H9 (cell line): Measurements from ENCODE around the gene ERC1. TPM values are rescaled to one million over a fixed set of nuclear protein-coding genes. Genes with fewer than 3 reads are reported as not detected.
"Not testable (repeated sequence)": the region's sequence is repeated elsewhere in the genome, so short reads cannot be mapped to it uniquely, and the experiment has no call there.

ENCODE experiments used
- DNase-seq: peaks from one replicate; pipeline ENCODE4 v3.0.0-alpha.2; 2017
- H2AFZ ChIP-seq: one replicate; pipeline ENCODE4 v1.6.1; 2013; ENCODE audit warnings: mild to moderate bottlenecking, low read length, control low read depth, moderate library complexity
- H2AK5ac ChIP-seq: 2 replicates; pipeline ENCODE4 v1.6.1; 2013; ENCODE audit warnings: low read length, control low read depth, mixed read lengths; ENCODE audit not compliant: insufficient read length
- H2BK120ac ChIP-seq: one replicate; pipeline ENCODE4 v1.6.1; 2013; ENCODE audit warnings: low read depth, mild to moderate bottlenecking, low read length, control low read depth, inconsistent platforms; ENCODE audit not compliant: poor library complexity, severe bottlenecking
- H2BK12ac ChIP-seq: 2 replicates; pipeline ENCODE4 v1.6.1; 2013; ENCODE audit warnings: low read length, control low read depth, mixed read lengths, low read depth; ENCODE audit not compliant: insufficient read length
- H2BK15ac ChIP-seq: 2 replicates; pipeline ENCODE4 v1.6.1; 2013; ENCODE audit warnings: low read depth, low read length, control low read depth
- H2BK20ac ChIP-seq: one replicate; pipeline ENCODE4 v1.6.1; 2013; ENCODE audit warnings: low read depth, mild to moderate bottlenecking, low read length, control low read depth, inconsistent platforms; ENCODE audit not compliant: poor library complexity, severe bottlenecking
- H2BK5ac ChIP-seq: 2 replicates; pipeline ENCODE4 v1.6.1; 2013; ENCODE audit warnings: low read length, control low read depth, mixed read lengths; ENCODE audit not compliant: insufficient read length
- H3K14ac ChIP-seq: 2 replicates; pipeline ENCODE4 v1.6.1; 2013; ENCODE audit warnings: low read length, control low read depth; ENCODE audit not compliant: insufficient read depth
- H3K18ac ChIP-seq: 2 replicates; pipeline ENCODE4 v1.6.1; 2013; ENCODE audit warnings: low read depth, mild to moderate bottlenecking, mixed read lengths, low read length, control low read depth; ENCODE audit not compliant: insufficient read length
- H3K23ac ChIP-seq: 2 replicates; pipeline ENCODE4 v1.6.1; 2013; ENCODE audit warnings: low read length, control low read depth, mixed read lengths, low read depth; ENCODE audit not compliant: insufficient read length
- H3K23me2 ChIP-seq: 2 replicates; pipeline ENCODE4 v1.6.1; 2013; ENCODE audit warnings: low read depth, mild to moderate bottlenecking, mixed read lengths, low read length, control low read depth; ENCODE audit not compliant: insufficient read length, poor library complexity, severe bottlenecking
- H3K27ac ChIP-seq: 2 replicates; pipeline ENCODE4 v1.5.1; 2013; ENCODE audit warnings: low read length, control low read depth, mixed read lengths, low read depth; ENCODE audit not compliant: insufficient read length
- H3K27me3 ChIP-seq: 2 replicates; pipeline ENCODE4 v1.6.1; 2013; ENCODE audit warnings: low read length, control low read depth, inconsistent platforms; ENCODE audit not compliant: insufficient read depth
- H3K4ac ChIP-seq: 2 replicates; pipeline ENCODE4 v1.6.1; 2013; ENCODE audit warnings: low read depth, mild to moderate bottlenecking, control low read depth, inconsistent platforms, low read length, moderate library complexity
- H3K4me1 ChIP-seq: 2 replicates; pipeline ENCODE4 v1.6.1; 2013; ENCODE audit warnings: low read length, control low read depth, inconsistent platforms; ENCODE audit not compliant: insufficient read depth
- H3K4me2 ChIP-seq: 2 replicates; pipeline ENCODE4 v1.6.1; 2013; ENCODE audit warnings: low read length, control low read depth, mixed read lengths; ENCODE audit not compliant: insufficient read length, insufficient read depth
- H3K56ac ChIP-seq: 2 replicates; pipeline ENCODE4 v1.6.1; 2013; ENCODE audit warnings: low read depth, mild to moderate bottlenecking, mixed read lengths, low read length, control low read depth; ENCODE audit not compliant: insufficient read length
- H3K79me1 ChIP-seq: 2 replicates; pipeline ENCODE4 v1.6.1; 2013; ENCODE audit warnings: low read depth, mild to moderate bottlenecking, moderate library complexity, low read length, control low read depth, inconsistent platforms; ENCODE audit not compliant: insufficient read depth, poor library complexity, severe bottlenecking
- H3K79me2 ChIP-seq: 2 replicates; pipeline ENCODE4 v1.6.1; 2013; ENCODE audit warnings: low read length, control low read depth, inconsistent platforms; ENCODE audit not compliant: insufficient read depth
- H3K9ac ChIP-seq: 2 replicates; pipeline ENCODE4 v1.6.1; 2013; ENCODE audit warnings: low read length, control low read depth, mixed read lengths; ENCODE audit not compliant: insufficient read length; ENCODE audit errors: extremely low read depth
- H3K9me3 ChIP-seq: one replicate; pipeline ENCODE4 v1.6.1; 2013; ENCODE audit warnings: low read depth, low read length, inconsistent platforms; ENCODE audit not compliant: control insufficient read depth
- H3T11ph ChIP-seq: one replicate; pipeline ENCODE4 v1.6.1; 2013; ENCODE audit warnings: mild to moderate bottlenecking, low read length, control low read depth, inconsistent platforms
- H4K20me1 ChIP-seq: one replicate; pipeline ENCODE4 v1.6.1; 2013; ENCODE audit not compliant: control insufficient read depth, insufficient read length, insufficient read depth
- H4K5ac ChIP-seq: 2 replicates; pipeline ENCODE4 v1.6.1; 2013; ENCODE audit warnings: low read depth, mild to moderate bottlenecking, mixed read lengths, low read length, control low read depth; ENCODE audit not compliant: insufficient read length
- H4K8ac ChIP-seq: replicated peaks from 2 replicates; pipeline ENCODE4 v1.6.1; 2013; ENCODE audit warnings: low read length, control low read depth, mixed read lengths, low read depth; ENCODE audit not compliant: insufficient read length
- H4K91ac ChIP-seq: 2 replicates; pipeline ENCODE4 v1.6.1; 2013; ENCODE audit warnings: low read depth, mild to moderate bottlenecking, moderate library complexity, mixed read lengths, low read length, control low read depth; ENCODE audit not compliant: insufficient read length
- H3K27ac Mint-ChIP-seq, 3 experiments: 2 replicates in 2 of 3; 3 replicates in 1 of 3; pipeline ENCODE4 v1.8.0; 2020 to 2021; ENCODE audit warnings: mixed read lengths in 3 of 3, mild to moderate bottlenecking in 1 of 3, moderate library complexity in 1 of 3
- H3K27me3 Mint-ChIP-seq: 2 replicates; pipeline ENCODE4 v1.8.0; 2021; ENCODE audit warnings: low read depth, mild to moderate bottlenecking, moderate library complexity, mixed read lengths
- H3K36me3 Mint-ChIP-seq, 3 experiments: 2 replicates in 2 of 3; 3 replicates in 1 of 3; pipeline ENCODE4 v1.8.0; 2020 to 2021; ENCODE audit warnings: low read depth in 3 of 3, mixed read lengths in 3 of 3; ENCODE audit not compliant: insufficient read depth in 1 of 3
- H3K4me1 Mint-ChIP-seq, 2 experiments: 2 replicates each; pipeline ENCODE4 v1.8.0; 2020; ENCODE audit warnings: mixed read lengths in 2 of 2
- H3K4me3 Mint-ChIP-seq, 2 experiments: 2 replicates in 1 of 2; 3 replicates in 1 of 2; pipeline ENCODE4 v1.8.0; 2020 to 2021; ENCODE audit warnings: mild to moderate bottlenecking in 2 of 2, mixed read lengths in 2 of 2, moderate library complexity in 1 of 2
- H3K9me3 Mint-ChIP-seq, 2 experiments: 2 replicates in 1 of 2; 3 replicates in 1 of 2; pipeline ENCODE4 v1.8.0; 2020; ENCODE audit warnings: mild to moderate bottlenecking in 2 of 2, mixed read lengths in 2 of 2, moderate library complexity in 1 of 2
- CTCF ChIP-seq: fragments of 200-600 bp; sonication (generic); conservative IDR thresholded peaks from 3 replicates; pipeline ENCODE4 v1.8.0; 2021; ENCODE audit warnings: antibody characterized with exemption, mild to moderate bottlenecking
- WGBS: extraction: QIAGEN DNeasy Blood & Tissue Kit; methylation state at CpG from one replicate; pipeline ENCODE4 v1.1.7; 2013; ENCODE audit warnings: missing lambda C conversion rate, low lambda C conversion rate, mixed read lengths; ENCODE audit not compliant: insufficient read length; ENCODE audit errors: extremely low coverage; 5-methylcytosine and 5-hydroxymethylcytosine counted together
- total RNA-seq: library from RNA; stranded (reverse); gene quantifications from 2 replicates; pipeline ENCODE4 v1.2.1, GENCODE V29; 2021

ERC1 gene
- total RNA-seq, 1 experiment from 2014 or later, result 51.2 TPM

GRCh38 chr12:1338483-1339177 lies 347.6 kb downstream of the ERC1 start:
- TF ChIP-seq CTCF, result no peak
- H3K23ac ChIP-seq, result no peak overlapping the region
- H3T11ph ChIP-seq, result no peak overlapping the region
- H2BK12ac ChIP-seq, result no peak overlapping the region
- no peak overlapping the region for H3K4ac ChIP-seq
- H3K4me1 Mint-ChIP-seq, result 0 out of 4 replicates have a peak, but pooled peaks cover 0 to 4% of the 10 kb centered on the region in 2 experiments
- H3K27ac ChIP-seq, result no peak overlapping the region
- H3K27me3 ChIP-seq, result no peaks in the 10 kb centered on the region
- peaks cover 10% of the 10 kb centered on the region for H3K27me3 Mint-ChIP-seq
- no peak overlapping the region for H3K14ac ChIP-seq
- DNase-seq, result no peak
- no peak overlapping the region for H2AFZ ChIP-seq
- no peak overlapping the region for H3K56ac ChIP-seq
- no CpG with 5 or more reads among the region's 10 CpGs for WGBS
- no peak overlapping the region for H4K91ac ChIP-seq
- no peaks in the 10 kb centered on the region for H3K79me2 ChIP-seq
- H3K79me1 ChIP-seq, result no peaks in the 10 kb centered on the region
- no peak overlapping the region for H2AK5ac ChIP-seq
- H3K9ac ChIP-seq, result no peak overlapping the region
- H3K4me3 Mint-ChIP-seq, result no peak overlapping the region
- no peaks in the 10 kb centered on the region for H3K9me3 ChIP-seq
- no peak overlapping the region for H4K8ac ChIP-seq
- H2BK15ac ChIP-seq, result no peak overlapping the region
- H4K20me1 ChIP-seq, result no peaks in the 10 kb centered on the region
- no peak overlapping the region for H3K27ac Mint-ChIP-seq
- H3K18ac ChIP-seq, result no peak overlapping the region
- H2BK20ac ChIP-seq, result no peak overlapping the region
- no peak overlapping the region for H3K4me2 ChIP-seq
- H3K36me3 Mint-ChIP-seq, result peaks cover 1 to 9% (median 6%) of the 10 kb centered on the region in 3 experiments; a peak in 5 of 7 replicates
- no peaks in the 10 kb centered on the region for H3K23me2 ChIP-seq
- H3K4me1 ChIP-seq, result no peaks in the 10 kb centered on the region
- no peak overlapping the region for H4K5ac ChIP-seq
- no peak overlapping the region for H2BK120ac ChIP-seq
- H2BK5ac ChIP-seq, result no peak overlapping the region
- H3K9me3 Mint-ChIP-seq, result peaks cover 0 to 4% of the 10 kb centered on the region in 2 experiments; a peak in 2 of 5 replicates

GRCh38 chr12:1339178-1339541 lies 348.1 kb downstream of the ERC1 start:
- not testable (repeated sequence) for H3K4me1 ChIP-seq, H3K56ac ChIP-seq, H3K23me2 ChIP-seq, H3K4me1 Mint-ChIP-seq, H2AFZ ChIP-seq, H3K23ac ChIP-seq, H3T11ph ChIP-seq, H3K27ac Mint-ChIP-seq, H2BK12ac ChIP-seq, H3K4ac ChIP-seq, H3K4me3 Mint-ChIP-seq, H3K18ac ChIP-seq, H3K27ac ChIP-seq, H3K9me3 Mint-ChIP-seq, H2BK120ac ChIP-seq, H2BK5ac ChIP-seq, H2BK15ac ChIP-seq, H3K27me3 ChIP-seq, H3K9me3 ChIP-seq, H4K91ac ChIP-seq, H3K14ac ChIP-seq, H3K79me2 ChIP-seq, H3K36me3 Mint-ChIP-seq, H3K9ac ChIP-seq, H2AK5ac ChIP-seq, H4K5ac ChIP-seq, H3K79me1 ChIP-seq, H4K20me1 ChIP-seq, H2BK20ac ChIP-seq, H3K4me2 ChIP-seq, DNase-seq, H4K8ac ChIP-seq
- no CpG with 5 or more reads among the region's 8 CpGs for WGBS
- peaks cover 10% of the 10 kb centered on the region for H3K27me3 Mint-ChIP-seq
